K562 (cell line): ENCODE results near the gene HTR3E. TPM values are rescaled to one million over a fixed set of nuclear protein-coding genes. Genes with fewer than 3 reads are reported as not detected.

ENCODE experiments used
- ELF1 ChIP-seq: fragments of 200-800 bp; sonication (Bioruptor generic); IDR thresholded peaks from 2 replicates; pipeline ENCODE4 v1.6.1; 2016; ENCODE audit warnings: missing genetic modification characterization, missing compliant biosample characterization
- ELF4 ChIP-seq: fragments of 450-650 bp; formaldehyde crosslinking; IDR thresholded peaks from 2 replicates; pipeline ENCODE4 v1.4.0; 2022; ENCODE audit warnings: missing genetic modification characterization
- KLF13 ChIP-seq: fragments of 450-650 bp; IDR thresholded peaks from 2 replicates; pipeline ENCODE4 v1.6.1; 2016; ENCODE audit warnings: missing genetic modification characterization, low read depth, mild to moderate bottlenecking, missing compliant biosample characterization, moderate library complexity, borderline replicate concordance
- MCM5 ChIP-seq: fragments of 450-650 bp; IDR thresholded peaks from 2 replicates; pipeline ENCODE4 v1.6.1; 2016; ENCODE audit warnings: low read depth
- NCOA4 ChIP-seq: fragments of 450-650 bp; IDR thresholded peaks from 2 replicates; pipeline ENCODE4 v1.6.1; 2018; ENCODE audit warnings: mild to moderate bottlenecking; ENCODE audit not compliant: partially characterized antibody
- SRSF1 ChIP-seq: fragments of 200-400 bp; formaldehyde crosslinking; IDR thresholded peaks from 2 replicates; pipeline ENCODE4 v1.6.1; 2017; ENCODE audit warnings: mild to moderate bottlenecking, low read depth, low read length, moderate library complexity
- TAF1 ChIP-seq: IDR thresholded peaks from 2 replicates; pipeline ENCODE4 v1.6.1; 2011; ENCODE audit warnings: mild to moderate bottlenecking, low read length, moderate library complexity; ENCODE audit not compliant: insufficient read depth, control insufficient read depth, severe bottlenecking; ENCODE audit errors: extremely low read depth
- ZC3H4 ChIP-seq: sonication (generic); formaldehyde crosslinking; IDR thresholded peaks from 2 replicates; pipeline ENCODE4 v1.9.0; 2021; ENCODE audit warnings: missing genetic modification reagents, borderline replicate concordance
- ZKSCAN8 ChIP-seq: fragments of 200-800 bp; sonication (Bioruptor generic); IDR thresholded peaks from 2 replicates; pipeline ENCODE4 v1.6.1; 2016; ENCODE audit warnings: missing genetic modification characterization, missing compliant biosample characterization
- ZNF124 ChIP-seq: sonication (generic); formaldehyde crosslinking; IDR thresholded peaks from 2 replicates; pipeline ENCODE4 v1.8.1; 2022; ENCODE audit warnings: missing genetic modification reagents
- ZNF644 ChIP-seq: fragments of 200-800 bp; sonication (Bioruptor generic); IDR thresholded peaks from 2 replicates; pipeline ENCODE4 v1.6.1; 2016; ENCODE audit warnings: low read depth, missing genetic modification characterization, missing compliant biosample characterization
- ZNF764 ChIP-seq: fragments of 250-450 bp; sonication (Bioruptor Pico); IDR thresholded peaks from 2 replicates; pipeline ENCODE4 v1.4.0; 2020; ENCODE audit warnings: low read depth, mild to moderate bottlenecking, moderate library complexity
- polyA plus RNA-seq, 8 experiments: library from polyadenylated mRNA; depleted of rRNA in 4 of 8; stranded (reverse) in 5 of 8; unstranded in 3 of 8; fragments of >200 nt; fragmentation: Nextera tagmentation in 2 of 8; fragmentation: Illumina TruSeq in 1 of 8; extraction: Ambion mirVana in 2 of 8; extraction: Trizol in 1 of 8; gene quantifications; 2 replicates each; pipeline versions ENCODE4 v1.2.1 to v1.2.3, GENCODE V29; 2011 to 2014; ENCODE audit warnings: inconsistent platforms in 1 of 8, missing spikeins in 1 of 8
- total RNA-seq, 7 experiments: library from RNA; depleted of rRNA in 6 of 7; stranded (reverse); fragments of >200 nt in 6 of 7; fragmentation: Illumina TruSeq in 2 of 7; extraction: Trizol in 2 of 7; gene quantifications; 2 replicates each; pipeline versions ENCODE4 v1.2.1 to v1.2.3, GENCODE V29; 2011 to 2021; ENCODE audit warnings: low replicate concordance in 1 of 7
- TF ChIP-seq, protein P1 (sequence below): fragments of 250-450 bp; sonication (Bioruptor Pico); IDR thresholded peaks from 2 replicates; pipeline ENCODE4 v1.8.0; 2022; ENCODE audit warnings: inconsistent platforms
- TF ChIP-seq, protein P2 (sequence below): fragments of 250-450 bp; sonication (Bioruptor Pico); IDR thresholded peaks from 2 replicates; pipeline ENCODE4 v1.8.0; 2021; ENCODE audit warnings: moderate library complexity, mild to moderate bottlenecking, inconsistent platforms
- TF ChIP-seq, protein P3 (sequence below), 2 experiments: IDR thresholded peaks; 2 replicates each; pipeline ENCODE4 v1.6.1; 2011; ENCODE audit warnings: borderline replicate concordance in 1 of 2, control low read depth in 1 of 2, low read depth in 1 of 2, low read length in 1 of 2, mild to moderate bottlenecking in 1 of 2, mixed read lengths in 1 of 2, moderate library complexity in 1 of 2; ENCODE audit not compliant: insufficient read depth in 1 of 2, insufficient read length in 1 of 2, poor library complexity in 1 of 2, severe bottlenecking in 1 of 2; ENCODE audit errors: extremely low read depth in 1 of 2
- TF ChIP-seq, protein P4 (sequence below), 2 experiments: fragments of 250-450 bp in 1 of 2; fragments of 450-650 bp in 1 of 2; sonication (Bioruptor Pico) in 1 of 2; IDR thresholded peaks; 2 replicates each; pipeline versions ENCODE4 v1.6.1 to v1.8.0; 2016 to 2021; ENCODE audit warnings: mild to moderate bottlenecking in 2 of 2, moderate library complexity in 2 of 2, missing compliant biosample characterization in 1 of 2, missing genetic modification characterization in 1 of 2
- TF ChIP-seq, protein P5 (sequence below): fragments of 450-650 bp; IDR thresholded peaks from 2 replicates; pipeline ENCODE4 v1.7.1; 2018; ENCODE audit warnings: mild to moderate bottlenecking, low read depth; ENCODE audit not compliant: partially characterized antibody

Gene HTR3E
- total and polyA plus RNA-seq, 9 of the 15 experiments (the other 6 are each of a cell fraction or from before 2014, with no cell fraction given), result not detected

DNA sequence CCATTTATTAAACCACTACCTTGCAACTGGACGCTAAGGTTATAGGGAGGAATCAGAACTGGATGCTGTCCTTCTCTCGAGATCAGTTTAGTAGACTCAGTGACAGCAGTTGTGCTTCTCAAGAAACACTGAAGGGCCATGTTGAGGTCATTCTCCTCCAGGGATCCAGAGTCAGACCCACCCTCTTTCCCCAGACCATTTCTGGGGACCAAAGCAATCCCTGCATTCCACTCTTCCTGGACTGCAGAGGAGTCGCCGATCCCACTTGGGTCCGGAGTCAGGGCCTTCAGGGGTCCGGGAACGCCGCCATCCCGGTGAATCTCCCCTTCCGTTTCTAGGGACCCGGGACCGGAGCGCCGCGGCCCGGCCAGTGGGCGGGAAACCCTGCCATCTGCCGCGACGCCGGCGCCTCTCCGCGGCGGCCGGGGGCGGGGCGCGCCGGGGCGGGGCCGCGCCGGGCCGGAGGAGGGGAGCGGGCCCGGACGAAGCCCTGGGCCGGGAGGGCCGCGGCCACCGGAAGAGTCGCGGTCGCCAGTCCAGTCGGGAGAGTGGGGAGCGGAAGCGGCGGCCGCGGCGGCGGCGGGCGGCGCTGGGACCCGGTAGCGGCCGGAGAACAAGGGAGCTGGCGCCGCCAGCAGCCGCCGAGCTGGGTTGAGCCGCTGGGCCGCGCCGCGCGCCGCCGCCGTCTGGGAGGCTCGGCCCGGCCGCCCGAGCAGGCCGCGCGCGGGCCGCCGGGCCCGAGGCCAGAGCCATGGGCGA is 58.2 kb downstream of the HTR3E start, which contains the start of gene DVL3 (continued):
- TF ChIP-seq, protein P1, sequence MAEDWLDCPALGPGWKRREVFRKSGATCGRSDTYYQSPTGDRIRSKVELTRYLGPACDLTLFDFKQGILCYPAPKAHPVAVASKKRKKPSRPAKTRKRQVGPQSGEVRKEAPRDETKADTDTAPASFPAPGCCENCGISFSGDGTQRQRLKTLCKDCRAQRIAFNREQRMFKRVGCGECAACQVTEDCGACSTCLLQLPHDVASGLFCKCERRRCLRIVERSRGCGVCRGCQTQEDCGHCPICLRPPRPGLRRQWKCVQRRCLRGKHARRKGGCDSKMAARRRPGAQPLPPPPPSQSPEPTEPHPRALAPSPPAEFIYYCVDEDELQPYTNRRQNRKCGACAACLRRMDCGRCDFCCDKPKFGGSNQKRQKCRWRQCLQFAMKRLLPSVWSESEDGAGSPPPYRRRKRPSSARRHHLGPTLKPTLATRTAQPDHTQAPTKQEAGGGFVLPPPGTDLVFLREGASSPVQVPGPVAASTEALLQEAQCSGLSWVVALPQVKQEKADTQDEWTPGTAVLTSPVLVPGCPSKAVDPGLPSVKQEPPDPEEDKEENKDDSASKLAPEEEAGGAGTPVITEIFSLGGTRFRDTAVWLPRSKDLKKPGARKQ (CRISPR knock-in tag), result no peak
- TF ChIP-seq KLF13 (tag) (peak; percentile 44; the same call in 1 of the 2 replicates), NCOA4 (no peak), TAF1 (peak; percentile 51), ELF4 (CRISPR knock-in tag) (no peak), ZC3H4 (CRISPR knock-in tag) (no peak), ZNF644 (tag) (no peak), MCM5 (no peak), ELF1 (peak; percentile 86), ZNF764 (CRISPR knock-in tag) (no peak), ZNF124 (CRISPR knock-in tag) (no peak), ZKSCAN8 (CRISPR knock-in tag) (no peak), SRSF1 (no peak)
- TF ChIP-seq, protein P2, sequence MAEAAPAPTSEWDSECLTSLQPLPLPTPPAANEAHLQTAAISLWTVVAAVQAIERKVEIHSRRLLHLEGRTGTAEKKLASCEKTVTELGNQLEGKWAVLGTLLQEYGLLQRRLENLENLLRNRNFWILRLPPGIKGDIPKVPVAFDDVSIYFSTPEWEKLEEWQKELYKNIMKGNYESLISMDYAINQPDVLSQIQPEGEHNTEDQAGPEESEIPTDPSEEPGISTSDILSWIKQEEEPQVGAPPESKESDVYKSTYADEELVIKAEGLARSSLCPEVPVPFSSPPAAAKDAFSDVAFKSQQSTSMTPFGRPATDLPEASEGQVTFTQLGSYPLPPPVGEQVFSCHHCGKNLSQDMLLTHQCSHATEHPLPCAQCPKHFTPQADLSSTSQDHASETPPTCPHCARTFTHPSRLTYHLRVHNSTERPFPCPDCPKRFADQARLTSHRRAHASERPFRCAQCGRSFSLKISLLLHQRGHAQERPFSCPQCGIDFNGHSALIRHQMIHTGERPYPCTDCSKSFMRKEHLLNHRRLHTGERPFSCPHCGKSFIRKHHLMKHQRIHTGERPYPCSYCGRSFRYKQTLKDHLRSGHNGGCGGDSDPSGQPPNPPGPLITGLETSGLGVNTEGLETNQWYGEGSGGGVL (CRISPR knock-in tag), result no peak
- TF ChIP-seq, protein P3, sequence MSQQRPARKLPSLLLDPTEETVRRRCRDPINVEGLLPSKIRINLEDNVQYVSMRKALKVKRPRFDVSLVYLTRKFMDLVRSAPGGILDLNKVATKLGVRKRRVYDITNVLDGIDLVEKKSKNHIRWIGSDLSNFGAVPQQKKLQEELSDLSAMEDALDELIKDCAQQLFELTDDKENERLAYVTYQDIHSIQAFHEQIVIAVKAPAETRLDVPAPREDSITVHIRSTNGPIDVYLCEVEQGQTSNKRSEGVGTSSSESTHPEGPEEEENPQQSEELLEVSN (IDR thresholded peaks at IDR 0.05; ENCODE audit: borderline replicate concordance in 1 of 2, extremely low read depth in 1 of 2, insufficient read depth in 1 of 2, insufficient read length in 1 of 2, low read depth in 1 of 2, low read length in 1 of 2, poor library complexity in 1 of 2, severe bottlenecking in 1 of 2), result peak; percentile 87 to 97
- TF ChIP-seq, protein P4, sequence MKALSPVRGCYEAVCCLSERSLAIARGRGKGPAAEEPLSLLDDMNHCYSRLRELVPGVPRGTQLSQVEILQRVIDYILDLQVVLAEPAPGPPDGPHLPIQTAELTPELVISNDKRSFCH (CRISPR knock-in tag; IDR thresholded peaks at IDR 0.05), result no peak
- TF ChIP-seq, protein P4 (tag; IDR thresholded peaks at IDR 0.05), result 0 out of 2 replicates have a peak, but pooled peaks have one; percentile 58
- TF ChIP-seq, protein P5, sequence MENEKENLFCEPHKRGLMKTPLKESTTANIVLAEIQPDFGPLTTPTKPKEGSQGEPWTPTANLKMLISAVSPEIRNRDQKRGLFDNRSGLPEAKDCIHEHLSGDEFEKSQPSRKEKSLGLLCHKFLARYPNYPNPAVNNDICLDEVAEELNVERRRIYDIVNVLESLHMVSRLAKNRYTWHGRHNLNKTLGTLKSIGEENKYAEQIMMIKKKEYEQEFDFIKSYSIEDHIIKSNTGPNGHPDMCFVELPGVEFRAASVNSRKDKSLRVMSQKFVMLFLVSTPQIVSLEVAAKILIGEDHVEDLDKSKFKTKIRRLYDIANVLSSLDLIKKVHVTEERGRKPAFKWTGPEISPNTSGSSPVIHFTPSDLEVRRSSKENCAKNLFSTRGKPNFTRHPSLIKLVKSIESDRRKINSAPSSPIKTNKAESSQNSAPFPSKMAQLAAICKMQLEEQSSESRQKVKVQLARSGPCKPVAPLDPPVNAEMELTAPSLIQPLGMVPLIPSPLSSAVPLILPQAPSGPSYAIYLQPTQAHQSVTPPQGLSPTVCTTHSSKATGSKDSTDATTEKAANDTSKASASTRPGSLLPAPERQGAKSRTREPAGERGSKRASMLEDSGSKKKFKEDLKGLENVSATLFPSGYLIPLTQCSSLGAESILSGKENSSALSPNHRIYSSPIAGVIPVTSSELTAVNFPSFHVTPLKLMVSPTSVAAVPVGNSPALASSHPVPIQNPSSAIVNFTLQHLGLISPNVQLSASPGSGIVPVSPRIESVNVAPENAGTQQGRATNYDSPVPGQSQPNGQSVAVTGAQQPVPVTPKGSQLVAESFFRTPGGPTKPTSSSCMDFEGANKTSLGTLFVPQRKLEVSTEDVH, result no peak
